SK-N-SH treated with all-trans-retinoic acid at 6 μM for 48 hours (cell line): ENCODE results near the gene TBL1X.

ENCODE experiments used
- ATAC-seq: fragments of 200-7000 bp; cut with Tn5 transposase; 3 replicates; pipeline ENCODE4 v1.9.1; 2020; ENCODE audit warnings: mild to moderate bottlenecking, moderate library complexity
- ARNTL ChIP-seq: fragments of 450-650 bp; formaldehyde crosslinking; IDR thresholded peaks from 2 replicates; pipeline ENCODE4 v1.5.0; 2020; ENCODE audit warnings: low read depth, mild to moderate bottlenecking, moderate library complexity, borderline replicate concordance
- BACH2 ChIP-seq: fragments of 250-450 bp; sonication (Bioruptor Pico); IDR thresholded peaks from 2 replicates; pipeline ENCODE4 v1.9.0; 2021; ENCODE audit warnings: mild to moderate bottlenecking, borderline replicate concordance
- CREB5 ChIP-seq: fragments of 250-450 bp; sonication (Bioruptor Pico); IDR thresholded peaks from 2 replicates; pipeline ENCODE4 v1.5.1; 2020; ENCODE audit warnings: low read depth, mild to moderate bottlenecking, moderate library complexity
- CSDC2 ChIP-seq: fragments of 250-450 bp; sonication (Bioruptor Pico); IDR thresholded peaks from 2 replicates; pipeline ENCODE4 v1.5.0; 2020; ENCODE audit warnings: mild to moderate bottlenecking, moderate library complexity
- CSRNP3 ChIP-seq: fragments of 250-450 bp; sonication (Bioruptor Pico); IDR thresholded peaks from 2 replicates; pipeline ENCODE4 v1.5.1; 2021; ENCODE audit warnings: mild to moderate bottlenecking, moderate library complexity
- ESRRG ChIP-seq: fragments of 250-450 bp; sonication (Bioruptor Pico); IDR thresholded peaks from 2 replicates; pipeline ENCODE4 v1.6.1; 2021; ENCODE audit warnings: mild to moderate bottlenecking
- GLIS3 ChIP-seq: fragments of 250-450 bp; sonication (Bioruptor Pico); IDR thresholded peaks from 2 replicates; pipeline ENCODE4 v1.5.0; 2020; ENCODE audit warnings: mild to moderate bottlenecking, moderate library complexity
- ISL1 ChIP-seq: fragments of 250-450 bp; sonication (Bioruptor Pico); IDR thresholded peaks from 2 replicates; pipeline ENCODE4 v2.1.2; 2022; ENCODE audit warnings: mild to moderate bottlenecking, moderate library complexity
- OSR1 ChIP-seq: fragments of 250-450 bp; sonication (Bioruptor Pico); IDR thresholded peaks from 2 replicates; pipeline ENCODE4 v1.8.0; 2022; ENCODE audit warnings: moderate library complexity, mild to moderate bottlenecking, inconsistent platforms
- PPARA ChIP-seq: fragments of 250-450 bp; sonication (Bioruptor Pico); IDR thresholded peaks from 2 replicates; pipeline ENCODE4 v1.5.0; 2020; ENCODE audit warnings: mild to moderate bottlenecking, borderline replicate concordance
- RARB ChIP-seq: fragments of 250-450 bp; sonication (Bioruptor Pico); IDR thresholded peaks from 2 replicates; pipeline ENCODE4 v1.8.0; 2021; ENCODE audit warnings: mild to moderate bottlenecking, moderate library complexity
- SNAI2 ChIP-seq: fragments of 250-450 bp; sonication (Bioruptor Pico); IDR thresholded peaks from 2 replicates; pipeline ENCODE4 v1.5.0; 2020; ENCODE audit warnings: mild to moderate bottlenecking, moderate library complexity
- TCF4 ChIP-seq: fragments of 250-450 bp; sonication (Bioruptor Pico); IDR thresholded peaks from 2 replicates; pipeline ENCODE4 v1.8.0; 2021; ENCODE audit warnings: mild to moderate bottlenecking, moderate library complexity, borderline replicate concordance
- TOX ChIP-seq: fragments of 250-450 bp; sonication (Bioruptor Pico); IDR thresholded peaks from 2 replicates; pipeline ENCODE4 v1.8.0; 2021; ENCODE audit warnings: mild to moderate bottlenecking, moderate library complexity, borderline replicate concordance
- TSHZ2 ChIP-seq: fragments of 250-450 bp; sonication (Bioruptor Pico); IDR thresholded peaks from 2 replicates; pipeline ENCODE4 v1.5.0; 2020; ENCODE audit warnings: mild to moderate bottlenecking, moderate library complexity
- ZC3H10 ChIP-seq: fragments of 250-450 bp; sonication (Bioruptor Pico); IDR thresholded peaks from 2 replicates; pipeline ENCODE4 v1.5.1; 2021; ENCODE audit warnings: mild to moderate bottlenecking, moderate library complexity
- ZFP3 ChIP-seq: fragments of 250-450 bp; sonication (Bioruptor Pico); IDR thresholded peaks from 2 replicates; pipeline ENCODE4 v1.5.0; 2020; ENCODE audit warnings: mild to moderate bottlenecking, moderate library complexity
- ZFP30 ChIP-seq: fragments of 450-650 bp; formaldehyde crosslinking; IDR thresholded peaks from 2 replicates; pipeline ENCODE4 v1.5.0; 2022; ENCODE audit warnings: mild to moderate bottlenecking, moderate library complexity
- ZNF565 ChIP-seq: fragments of 450-650 bp; formaldehyde crosslinking; conservative IDR thresholded peaks from 2 replicates; pipeline ENCODE4 v1.5.0; 2020; ENCODE audit warnings: low read depth, mild to moderate bottlenecking, moderate library complexity
- ZNF70 ChIP-seq: fragments of 450-650 bp; formaldehyde crosslinking; IDR thresholded peaks from 2 replicates; pipeline ENCODE4 v1.5.0; 2020; ENCODE audit warnings: mild to moderate bottlenecking, moderate library complexity
- ZNF8 ChIP-seq: fragments of 450-650 bp; formaldehyde crosslinking; IDR thresholded peaks from 2 replicates; pipeline ENCODE4 v1.5.0; 2020; ENCODE audit warnings: mild to moderate bottlenecking, moderate library complexity
- TF ChIP-seq, protein P1 (sequence below): fragments of 250-450 bp; sonication (Bioruptor Pico); IDR thresholded peaks from 2 replicates; pipeline ENCODE4 v1.8.0; 2021; ENCODE audit warnings: low read depth, mild to moderate bottlenecking, moderate library complexity, borderline replicate concordance
- TF ChIP-seq, protein P2 (sequence below): fragments of 250-450 bp; sonication (Bioruptor Pico); IDR thresholded peaks from 2 replicates; pipeline ENCODE4 v1.8.0; 2020; ENCODE audit warnings: mild to moderate bottlenecking, moderate library complexity, borderline replicate concordance

The TBL1X gene

DNA sequence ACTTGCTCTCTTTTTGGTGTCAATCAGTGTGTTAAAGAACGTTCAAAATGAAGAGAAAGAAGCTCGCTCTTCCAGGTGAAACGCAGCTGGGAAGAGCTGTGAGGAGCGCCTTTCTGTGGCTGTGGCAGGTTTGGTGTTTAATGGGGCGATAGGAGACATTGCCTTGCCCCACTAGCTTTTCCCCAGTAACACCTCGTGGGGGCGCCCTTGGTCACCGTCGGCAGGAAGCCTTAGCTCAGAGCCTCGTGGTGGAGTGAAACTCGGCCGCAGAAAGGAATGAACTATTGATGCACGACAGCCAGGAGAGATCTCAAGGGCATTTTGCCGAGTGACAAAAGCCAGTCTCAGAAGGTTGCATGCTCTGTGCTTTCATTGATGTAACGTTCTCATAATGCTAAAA is 235.7 kb downstream of the TBL1X start:
- no peak for ATAC-seq
- TF ChIP-seq ZFP3 (CRISPR knock-in tag) = no peak
- TF ChIP-seq, protein P1, sequence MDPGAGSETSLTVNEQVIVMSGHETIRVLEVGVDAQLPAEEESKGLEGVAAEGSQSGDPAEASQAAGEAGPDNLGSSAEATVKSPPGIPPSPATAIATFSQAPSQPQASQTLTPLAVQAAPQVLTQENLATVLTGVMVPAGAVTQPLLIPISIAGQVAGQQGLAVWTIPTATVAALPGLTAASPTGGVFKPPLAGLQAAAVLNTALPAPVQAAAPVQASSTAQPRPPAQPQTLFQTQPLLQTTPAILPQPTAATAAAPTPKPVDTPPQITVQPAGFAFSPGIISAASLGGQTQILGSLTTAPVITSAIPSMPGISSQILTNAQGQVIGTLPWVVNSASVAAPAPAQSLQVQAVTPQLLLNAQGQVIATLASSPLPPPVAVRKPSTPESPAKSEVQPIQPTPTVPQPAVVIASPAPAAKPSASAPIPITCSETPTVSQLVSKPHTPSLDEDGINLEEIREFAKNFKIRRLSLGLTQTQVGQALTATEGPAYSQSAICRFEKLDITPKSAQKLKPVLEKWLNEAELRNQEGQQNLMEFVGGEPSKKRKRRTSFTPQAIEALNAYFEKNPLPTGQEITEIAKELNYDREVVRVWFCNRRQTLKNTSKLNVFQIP (CRISPR knock-in tag) = no peak
- TF ChIP-seq, all 23 proteins: peak for 0

GRCh38 chrX:9701790-9702189 is 236.9 kb downstream of the TBL1X start:
- no peak for TF ChIP-seq ESRRG (CRISPR knock-in tag)
- TF ChIP-seq ZNF8 = no peak
- TF ChIP-seq ZNF565 (CRISPR knock-in tag) = no peak
- no peak for ATAC-seq

- ATAC-seq = no peak
- TF ChIP-seq, protein P2, sequence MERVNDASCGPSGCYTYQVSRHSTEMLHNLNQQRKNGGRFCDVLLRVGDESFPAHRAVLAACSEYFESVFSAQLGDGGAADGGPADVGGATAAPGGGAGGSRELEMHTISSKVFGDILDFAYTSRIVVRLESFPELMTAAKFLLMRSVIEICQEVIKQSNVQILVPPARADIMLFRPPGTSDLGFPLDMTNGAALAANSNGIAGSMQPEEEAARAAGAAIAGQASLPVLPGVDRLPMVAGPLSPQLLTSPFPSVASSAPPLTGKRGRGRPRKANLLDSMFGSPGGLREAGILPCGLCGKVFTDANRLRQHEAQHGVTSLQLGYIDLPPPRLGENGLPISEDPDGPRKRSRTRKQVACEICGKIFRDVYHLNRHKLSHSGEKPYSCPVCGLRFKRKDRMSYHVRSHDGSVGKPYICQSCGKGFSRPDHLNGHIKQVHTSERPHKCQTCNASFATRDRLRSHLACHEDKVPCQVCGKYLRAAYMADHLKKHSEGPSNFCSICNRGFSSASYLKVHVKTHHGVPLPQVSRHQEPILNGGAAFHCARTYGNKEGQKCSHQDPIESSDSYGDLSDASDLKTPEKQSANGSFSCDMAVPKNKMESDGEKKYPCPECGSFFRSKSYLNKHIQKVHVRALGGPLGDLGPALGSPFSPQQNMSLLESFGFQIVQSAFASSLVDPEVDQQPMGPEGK (CRISPR knock-in tag) = no peak
- TF ChIP-seq RARB (no peak), BACH2 (CRISPR knock-in tag) (no peak), ISL1 (no peak), CSRNP3 (CRISPR knock-in tag) (no peak), ZC3H10 (no peak), CREB5 (CRISPR knock-in tag) (no peak), CSDC2 (CRISPR knock-in tag) (no peak), ZFP30 (CRISPR knock-in tag) (no peak), TCF4 (no peak), GLIS3 (no peak), TOX (CRISPR knock-in tag) (no peak), SNAI2 (CRISPR knock-in tag) (no peak), ZNF70 (CRISPR knock-in tag) (no peak)
- TF ChIP-seq, protein P1 (CRISPR knock-in tag) = no peak
These were observed 238.5 kb downstream of the TBL1X start for GRCh38 chrX:9703406-9703805.

DNA sequence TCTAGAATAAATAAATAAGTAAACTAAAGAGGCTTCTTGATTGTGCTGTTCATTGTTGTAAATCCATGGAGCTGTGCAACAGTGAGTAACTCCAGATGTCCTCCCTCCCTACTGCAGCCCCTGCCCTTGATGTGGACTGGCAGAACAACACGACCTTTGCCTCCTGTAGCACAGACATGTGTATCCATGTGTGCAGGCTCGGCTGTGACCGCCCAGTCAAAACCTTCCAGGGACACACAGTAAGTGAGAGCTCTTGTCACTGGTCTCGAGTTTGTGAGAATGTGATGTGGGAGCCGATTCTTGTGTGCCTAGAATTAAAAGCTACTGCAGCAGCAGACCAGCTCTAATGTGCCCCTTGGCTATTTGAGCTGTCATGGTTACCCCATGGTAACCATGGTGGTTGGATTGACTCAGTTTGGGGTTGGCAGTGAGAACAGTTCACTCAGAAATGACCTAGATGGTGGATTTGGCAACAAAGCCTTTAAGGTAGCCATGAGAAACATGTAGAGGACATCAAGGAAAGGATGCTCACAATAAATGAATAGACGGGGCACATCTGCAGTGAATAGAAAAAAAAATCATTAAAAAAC is 240.1 kb downstream of the TBL1X start:
- no peak for ATAC-seq
- TF ChIP-seq TSHZ2 (CRISPR knock-in tag) = no peak
- TF ChIP-seq ZC3H10 = no peak
- TF ChIP-seq ZNF8 = no peak
- TF ChIP-seq GLIS3 = no peak
- no peak for TF ChIP-seq CSDC2 (CRISPR knock-in tag)
- TF ChIP-seq ARNTL (CRISPR knock-in tag) = no peak
- TF ChIP-seq TCF4 = no peak
- TF ChIP-seq PPARA = no peak
- TF ChIP-seq ISL1 = no peak
- no peak for TF ChIP-seq CSRNP3 (CRISPR knock-in tag)
- TF ChIP-seq TOX (CRISPR knock-in tag) = no peak
- no peak for TF ChIP-seq OSR1 (CRISPR knock-in tag)
